Endometrial microvascular endothelial cells (primary cell): ENCODE results near the gene KPTN. TPM values are rescaled to one million over a fixed set of nuclear protein-coding genes. Genes with fewer than 3 reads are reported as not detected.

Experiments used
- in situ Hi-C: cut with HindIII; loops from 2 replicates; pipeline ENCODE4 v1.10.0; 2017; ENCODE audit warnings: low sequenced_read_pairs, low pct_unique_long_range_greater_than_20kb; ENCODE audit errors: inconsistent ontology term
- total RNA-seq: library from RNA; depleted of rRNA; stranded (reverse); fragments of >200 nt; gene quantifications from one replicate; pipeline ENCODE4 v1.2.3, GENCODE V29; 2015; ENCODE audit errors: inconsistent ontology term

The KPTN gene
- total RNA-seq, 1 donor from 2014 or later = 5.0 TPM

- in situ Hi-C loops = no loop called here
These were observed 26.6 kb upstream of the KPTN start for GRCh38 chr19:47510516-47511127.

DNA sequence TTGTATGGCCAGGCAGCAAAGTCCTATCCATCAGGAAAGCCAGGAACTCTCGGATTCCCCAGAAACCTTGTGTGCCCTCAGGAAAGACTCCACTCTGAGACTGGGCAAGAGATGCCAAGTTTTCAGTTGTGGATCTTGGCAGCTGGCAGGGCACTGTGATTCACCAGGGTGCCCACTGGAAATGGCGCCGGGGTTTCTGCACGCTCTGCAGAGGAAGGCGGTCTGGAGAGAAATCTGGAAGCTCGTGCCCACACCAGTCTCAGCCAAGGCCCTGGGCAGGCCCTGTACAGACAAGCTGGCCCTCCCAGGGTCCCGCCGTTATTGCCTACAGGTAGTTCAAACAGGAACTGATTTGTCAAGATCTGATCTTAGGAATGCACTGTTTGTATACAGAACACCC is 26.0 kb upstream of the KPTN start:
- in situ Hi-C loops = no loop called here

- in situ Hi-C loops = no loop called here
These were observed 25.3 kb upstream of the KPTN start for GRCh38 chr19:47509170-47509847.

DNA sequence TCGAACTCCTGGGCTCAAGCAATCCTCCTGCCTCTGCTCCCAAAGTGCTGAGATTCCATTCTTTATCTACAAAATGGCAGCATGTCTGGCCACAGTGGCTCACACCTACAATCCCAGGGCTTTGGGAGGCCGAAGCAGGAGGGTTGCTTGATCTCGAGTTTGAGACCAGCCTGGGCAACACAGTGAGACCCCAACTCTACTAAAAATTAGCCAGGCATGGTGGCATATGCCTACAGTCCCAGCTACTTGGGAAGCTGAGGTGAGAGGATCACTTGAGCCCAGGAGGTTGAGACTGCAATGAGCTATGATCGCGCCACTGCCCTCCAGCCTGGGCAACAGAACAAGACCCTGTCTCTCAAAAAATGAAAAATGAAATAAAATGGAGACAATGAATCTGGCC is 24.7 kb upstream of the KPTN start:
- in situ Hi-C loops = no loop called here

- in situ Hi-C loops = no loop called here
These were observed 24.0 kb upstream of the KPTN start for GRCh38 chr19:47507924-47508553.

- in situ Hi-C loops = no loop called here
These were observed 23.0 kb upstream of the KPTN start for GRCh38 chr19:47507012-47507411.

GRCh38 chr19:47506459-47506858 is 22.4 kb upstream of the KPTN start:
- in situ Hi-C loops = no loop called here

DNA sequence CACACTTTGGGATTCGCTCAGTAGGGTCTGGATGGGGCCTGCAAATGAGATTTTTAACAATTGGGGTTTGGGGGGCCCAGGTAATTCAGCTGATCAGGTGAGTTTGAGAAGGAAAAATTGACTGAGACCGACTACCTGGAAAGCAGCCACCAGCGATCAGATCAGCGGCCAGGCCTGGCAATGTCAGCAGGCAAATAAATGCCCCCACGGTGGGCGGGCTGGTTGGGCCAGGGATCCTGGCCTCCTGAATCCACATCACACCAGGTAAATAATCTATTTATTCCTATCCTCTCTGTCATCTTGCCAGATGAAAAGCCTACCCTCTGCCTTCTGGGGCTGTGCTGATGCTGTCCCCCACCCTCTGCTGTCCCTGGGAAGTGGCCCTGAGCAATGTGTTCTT is 21.5 kb upstream of the KPTN start:
- in situ Hi-C loops = no loop called here

DNA sequence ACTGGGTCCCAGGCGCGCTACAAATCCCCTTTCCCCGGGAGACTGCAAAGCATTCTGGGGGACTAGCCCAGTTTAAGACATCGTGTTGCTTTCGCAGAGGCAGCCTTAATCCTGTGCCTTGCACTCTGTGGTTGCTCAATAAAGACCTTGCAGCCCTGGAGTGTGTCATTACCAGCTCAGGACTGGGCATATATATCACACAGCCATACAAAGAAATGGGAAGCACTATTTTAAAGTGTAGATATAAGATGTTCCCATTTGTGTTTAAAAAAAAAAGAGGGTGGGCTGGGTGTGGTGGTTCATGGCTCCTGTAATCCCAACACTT is 19.8 kb upstream of the KPTN start:
- in situ Hi-C loops = no loop called here

- in situ Hi-C loops = no loop called here
These were observed 19.3 kb upstream of the KPTN start for GRCh38 chr19:47503130-47503825.

GRCh38 chr19:47499863-47500830 is 16.1 kb upstream of the KPTN start:
- in situ Hi-C loops = no loop called here

DNA sequence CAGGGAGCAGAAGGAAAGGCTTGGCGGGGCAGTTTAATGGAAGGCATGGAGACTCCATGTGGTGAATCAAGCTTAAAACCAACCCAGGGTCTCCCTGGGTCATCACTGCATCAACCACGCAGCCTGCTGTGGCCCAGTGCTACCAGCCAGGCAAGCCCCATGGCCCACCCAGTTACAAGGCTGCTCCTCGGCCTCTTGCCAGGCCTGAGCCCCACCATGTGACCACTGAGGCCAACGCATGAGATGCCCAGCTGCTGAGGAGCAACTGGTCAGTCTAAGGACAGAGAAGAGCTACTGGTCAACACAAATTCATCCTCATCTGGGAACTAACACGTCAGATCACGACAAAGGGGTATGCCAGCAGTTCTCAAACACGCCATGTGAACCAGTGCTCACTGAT is 15.4 kb upstream of the KPTN start:
- in situ Hi-C loops = no loop called here

DNA sequence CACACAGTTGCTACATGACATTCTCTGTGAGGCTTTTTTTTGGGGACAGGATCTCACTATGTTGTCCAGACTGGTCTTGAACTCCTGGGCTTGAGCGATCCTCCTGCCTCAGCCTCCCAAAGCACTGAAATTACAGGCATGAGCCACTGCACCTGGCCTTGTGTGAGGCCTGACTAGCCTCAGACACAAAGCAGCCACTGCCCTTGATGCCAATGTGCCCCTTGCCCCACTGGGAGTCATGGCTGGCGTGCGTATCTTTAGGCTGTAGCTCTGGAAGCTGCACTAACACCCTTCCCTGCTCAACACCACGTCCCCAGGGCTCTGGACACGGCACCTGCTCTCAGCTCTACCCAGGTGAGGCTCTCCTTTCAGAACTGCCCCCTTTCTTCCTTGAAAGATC is 14.5 kb upstream of the KPTN start:
- in situ Hi-C loops = no loop called here

- in situ Hi-C loops = no loop called here
These were observed 14.0 kb upstream of the KPTN start for GRCh38 chr19:47497821-47498520.

DNA sequence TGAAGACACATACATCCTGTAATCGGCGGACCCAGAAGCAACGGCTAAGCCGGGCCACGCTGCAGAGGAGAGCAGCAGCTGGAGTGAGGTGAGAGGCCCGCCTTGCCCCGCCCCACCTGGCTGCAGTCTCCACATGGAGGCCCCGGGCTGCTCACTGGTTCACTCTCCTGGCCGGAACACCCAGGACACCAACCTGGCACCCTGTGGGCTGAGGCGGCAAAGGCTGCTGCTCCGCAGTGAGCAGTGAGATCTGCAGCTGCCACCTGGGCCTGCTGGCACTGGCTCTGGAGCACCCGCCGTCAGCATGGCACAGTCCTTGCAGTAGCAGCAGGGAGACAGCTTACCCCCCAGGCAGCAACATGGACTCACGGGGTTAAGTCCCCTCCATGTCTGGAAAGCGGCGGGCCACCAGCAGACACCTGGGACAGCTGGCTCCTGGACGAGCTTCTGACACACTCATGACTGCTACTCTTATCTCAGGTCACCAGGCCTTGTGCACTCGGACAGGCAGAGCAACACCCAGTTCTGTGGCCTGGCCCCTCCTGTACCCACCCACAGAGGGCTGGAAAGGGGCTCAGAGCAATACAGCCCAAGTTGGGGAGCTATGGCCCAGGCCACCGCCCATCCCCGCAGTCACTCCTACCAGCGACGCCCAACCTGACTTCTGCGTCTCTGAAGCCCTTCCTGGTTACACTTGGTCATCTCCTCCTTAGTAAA is 13.2 kb upstream of the KPTN start:
- in situ Hi-C loops = no loop called here

GRCh38 chr19:47495478-47496372 is 11.7 kb upstream of the KPTN start:
- in situ Hi-C loops = no loop called here

GRCh38 chr19:47494729-47495128 is 10.7 kb upstream of the KPTN start:
- in situ Hi-C loops = no loop called here
